Measurements from ENCODE around the gene DAGLA. TPM values are rescaled to one million over a fixed set of nuclear protein-coding genes. Genes with fewer than 3 reads are reported as not detected.

The DAGLA gene
- total and polyA plus RNA-seq, 3 donors from 2014 or later = 5.1 to 8.3 (median 7.1) TPM

DNA sequence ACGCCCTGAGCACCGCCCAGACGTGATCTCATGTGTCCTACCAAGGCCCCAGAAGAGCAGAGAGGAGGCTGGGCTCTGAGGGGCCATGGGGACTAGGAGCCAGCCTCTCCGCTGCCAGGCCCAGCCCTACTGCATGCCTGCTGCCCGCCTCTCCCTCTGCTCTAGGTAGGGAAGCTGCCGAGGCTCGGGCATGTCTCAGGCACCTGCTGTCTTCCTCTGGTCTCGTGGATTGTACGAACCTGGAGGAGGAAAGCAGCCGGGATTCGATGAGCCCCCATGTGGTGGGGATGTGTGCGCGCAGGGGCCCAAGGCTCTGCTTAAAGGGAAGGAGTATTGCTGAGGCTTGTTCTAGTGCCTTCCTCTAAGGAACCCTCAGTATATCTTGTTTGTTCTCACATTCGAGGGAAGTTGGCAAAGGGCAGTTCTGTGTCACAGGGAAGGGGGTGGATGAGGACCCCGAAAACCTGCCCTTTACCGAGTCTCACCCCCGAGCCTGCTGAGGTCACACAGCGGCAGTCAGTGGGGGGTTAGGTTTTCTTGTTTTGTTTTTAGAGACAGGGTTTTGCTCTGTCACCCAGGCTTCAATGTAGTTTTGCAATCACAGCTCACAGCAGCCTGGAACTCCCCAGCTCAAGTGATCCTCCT, 21.2 kb downstream of the DAGLA start:
- H3K9me3 ChIP-seq = no peaks in the 10 kb centered on the region
- no peaks in the 10 kb centered on the region for H3K27me3 ChIP-seq
- peaks cover 47% of the 10 kb centered on the region for H3K4me1 ChIP-seq
- TF ChIP-seq POLR2A (IDR thresholded peaks at IDR 0.05) = no peak
- TF ChIP-seq, protein P1, sequence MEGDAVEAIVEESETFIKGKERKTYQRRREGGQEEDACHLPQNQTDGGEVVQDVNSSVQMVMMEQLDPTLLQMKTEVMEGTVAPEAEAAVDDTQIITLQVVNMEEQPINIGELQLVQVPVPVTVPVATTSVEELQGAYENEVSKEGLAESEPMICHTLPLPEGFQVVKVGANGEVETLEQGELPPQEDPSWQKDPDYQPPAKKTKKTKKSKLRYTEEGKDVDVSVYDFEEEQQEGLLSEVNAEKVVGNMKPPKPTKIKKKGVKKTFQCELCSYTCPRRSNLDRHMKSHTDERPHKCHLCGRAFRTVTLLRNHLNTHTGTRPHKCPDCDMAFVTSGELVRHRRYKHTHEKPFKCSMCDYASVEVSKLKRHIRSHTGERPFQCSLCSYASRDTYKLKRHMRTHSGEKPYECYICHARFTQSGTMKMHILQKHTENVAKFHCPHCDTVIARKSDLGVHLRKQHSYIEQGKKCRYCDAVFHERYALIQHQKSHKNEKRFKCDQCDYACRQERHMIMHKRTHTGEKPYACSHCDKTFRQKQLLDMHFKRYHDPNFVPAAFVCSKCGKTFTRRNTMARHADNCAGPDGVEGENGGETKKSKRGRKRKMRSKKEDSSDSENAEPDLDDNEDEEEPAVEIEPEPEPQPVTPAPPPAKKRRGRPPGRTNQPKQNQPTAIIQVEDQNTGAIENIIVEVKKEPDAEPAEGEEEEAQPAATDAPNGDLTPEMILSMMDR (IDR thresholded peaks at IDR 0.05) = peak in 1 of 3 experiments; percentile 16
- DNase-seq = peak; percentile 25
- WGBS, 2 donors = 72 to 77% methylated on average over 15 to 18 of the region's 18 CpGs
- intact Hi-C loops (cut with DNase I; ENCODE audit: low total_unique reads) = no loop called here
- no peaks in the 10 kb centered on the region for H3K36me3 ChIP-seq (ENCODE audit: low read depth, missing control alignments)
- no peak overlapping the region for H3K4me3 ChIP-seq
- no peak overlapping the region for H3K27ac ChIP-seq

DNA sequence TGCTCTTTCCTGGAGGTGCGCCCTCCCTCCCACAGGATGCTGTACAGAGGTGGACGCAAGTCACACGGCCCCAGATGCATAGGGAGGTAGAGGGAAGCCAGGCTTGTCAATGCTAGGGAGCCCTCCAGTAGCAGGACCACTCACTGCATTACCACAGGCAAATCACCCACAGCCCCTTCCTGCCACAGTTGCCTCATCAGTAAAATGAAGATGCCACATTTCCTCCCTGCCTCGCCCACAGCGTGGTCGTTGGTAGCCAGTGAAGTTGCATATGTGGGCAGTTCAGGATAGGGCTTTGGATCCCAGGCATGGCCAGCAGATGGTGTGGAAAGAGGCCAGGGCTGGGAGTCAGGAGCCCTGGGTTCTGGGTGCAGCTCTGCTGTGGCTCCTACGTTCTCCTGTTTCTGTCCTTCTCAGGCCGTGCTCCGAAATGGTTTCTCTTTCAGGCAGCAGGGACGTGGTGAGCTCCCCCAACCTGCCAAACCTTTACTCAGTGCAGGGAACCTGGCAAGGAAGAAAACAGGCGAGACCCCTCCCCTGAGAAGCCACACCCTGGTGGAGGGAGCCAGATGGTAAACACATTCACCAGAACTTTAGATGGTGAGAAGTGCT, 22.6 kb downstream of the DAGLA start:
- Histone ChIP-seq H3K27me3 (no peaks in the 10 kb centered on the region), H3K4me1 (peaks cover 33% of the 10 kb centered on the region), H3K4me3 (no peak overlapping the region), H3K36me3 (ENCODE audit: low read depth, missing control alignments) (no peaks in the 10 kb centered on the region), H3K9me3 (no peaks in the 10 kb centered on the region), H3K27ac (no peak overlapping the region)
- WGBS, 2 donors = 82 to 91% methylated on average over 9 to 11 of the region's 11 CpGs
- no peak for DNase-seq
- TF ChIP-seq, protein P1 (IDR thresholded peaks at IDR 0.05) = no peak
- no peak for TF ChIP-seq POLR2A (IDR thresholded peaks at IDR 0.05)
- intact Hi-C loops (cut with DNase I; ENCODE audit: low total_unique reads) = no loop called here

DNA sequence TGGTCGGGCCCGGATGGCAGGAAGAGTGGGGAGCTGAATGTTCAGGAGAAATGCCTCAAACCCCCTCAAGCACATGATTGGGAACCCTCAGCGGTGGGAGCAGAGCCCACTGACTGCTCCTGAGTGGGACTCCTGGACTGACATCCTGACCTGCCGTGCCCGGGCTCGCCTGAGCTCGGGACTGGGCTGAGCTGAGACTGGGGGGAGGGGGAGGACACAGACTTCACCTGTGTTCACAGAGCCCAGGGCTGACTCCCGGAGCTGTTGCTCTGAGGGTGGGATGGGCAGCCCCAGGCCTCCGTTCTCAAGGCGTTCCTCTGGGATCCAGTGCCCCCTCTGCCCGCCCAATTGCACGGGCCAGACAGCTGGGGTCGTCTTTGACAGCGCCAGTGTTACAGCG, 24.6 kb downstream of the DAGLA start:
- Histone ChIP-seq H3K27ac (no peak overlapping the region), H3K36me3 (ENCODE audit: low read depth, missing control alignments) (no peaks in the 10 kb centered on the region), H3K4me3 (no peak overlapping the region), H3K9me3 (no peaks in the 10 kb centered on the region), H3K27me3 (no peaks in the 10 kb centered on the region), H3K4me1 (peaks cover 13% of the 10 kb centered on the region)
- intact Hi-C loops (cut with DNase I; ENCODE audit: low total_unique reads) = no loop called here
- WGBS, 2 donors = 94 to 96% methylated on average over 10 to 15 of the region's 15 CpGs
- DNase-seq = no peak
- TF ChIP-seq POLR2A (IDR thresholded peaks at IDR 0.05) = no peak
- TF ChIP-seq, protein P1 (IDR thresholded peaks at IDR 0.05) = no peak

DNA sequence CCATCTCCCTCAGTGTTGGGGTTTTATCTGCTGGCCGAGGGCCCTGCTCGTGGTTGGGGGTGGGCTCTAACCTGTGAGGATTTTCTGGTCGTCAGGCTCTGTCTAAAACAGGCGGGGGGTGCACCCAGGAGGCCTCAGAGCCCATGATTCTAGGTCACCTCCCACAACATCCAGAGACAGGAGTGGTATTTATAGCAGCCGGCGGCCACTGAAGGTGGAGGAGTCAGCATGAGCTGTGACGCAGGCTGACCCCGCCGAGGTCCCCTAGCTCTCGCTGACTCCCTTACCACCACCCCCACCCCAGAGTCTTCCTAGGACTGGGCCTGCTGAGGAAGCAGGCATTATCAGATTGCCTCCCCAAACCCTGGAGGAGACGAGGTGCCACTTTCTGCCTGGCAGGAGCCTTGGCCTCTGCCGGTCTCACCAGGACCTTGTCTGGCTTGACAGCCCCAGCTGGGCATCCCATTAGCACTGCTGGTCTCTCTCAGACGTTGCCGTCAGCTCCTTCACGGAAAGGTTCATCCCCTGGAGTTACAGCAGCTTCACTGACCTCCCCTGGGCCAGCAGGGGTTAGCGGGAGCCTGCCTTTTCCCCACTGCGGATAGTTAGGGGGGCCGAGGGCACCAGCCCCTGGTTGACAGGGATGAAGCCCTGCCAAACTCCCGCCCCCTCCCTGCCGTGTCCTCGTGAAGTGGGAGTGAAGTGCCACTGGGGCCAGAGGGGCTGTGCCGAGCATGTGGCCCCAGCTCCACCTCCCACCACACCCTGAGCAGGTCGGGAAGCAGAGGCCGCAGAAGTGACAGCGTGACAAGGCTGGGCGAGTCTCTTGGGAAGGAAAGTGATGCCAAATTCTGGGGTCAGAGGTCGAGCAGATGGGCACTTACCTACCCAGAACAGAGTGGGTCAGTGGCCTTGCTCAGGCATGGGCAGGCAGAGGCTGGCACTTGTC, 26.5 kb downstream of the DAGLA start:
- Histone ChIP-seq H3K27ac (no peak overlapping the region), H3K4me1 (peaks cover 3% of the 10 kb centered on the region), H3K4me3 (no peak overlapping the region), H3K36me3 (ENCODE audit: low read depth, missing control alignments) (no peaks in the 10 kb centered on the region), H3K9me3 (no peaks in the 10 kb centered on the region), H3K27me3 (no peaks in the 10 kb centered on the region)
- intact Hi-C loops (cut with DNase I; ENCODE audit: low total_unique reads) = no loop called here
- 59 to 100% methylated on average over 2 to 27 of the region's 27 CpGs for WGBS, 2 donors
- TF ChIP-seq, protein P1 (IDR thresholded peaks at IDR 0.05) = no peak
- TF ChIP-seq POLR2A (IDR thresholded peaks at IDR 0.05) = no peak
- DNase-seq = peak; percentile 56
